ENCODE results near the gene UBAC1.

DNA sequence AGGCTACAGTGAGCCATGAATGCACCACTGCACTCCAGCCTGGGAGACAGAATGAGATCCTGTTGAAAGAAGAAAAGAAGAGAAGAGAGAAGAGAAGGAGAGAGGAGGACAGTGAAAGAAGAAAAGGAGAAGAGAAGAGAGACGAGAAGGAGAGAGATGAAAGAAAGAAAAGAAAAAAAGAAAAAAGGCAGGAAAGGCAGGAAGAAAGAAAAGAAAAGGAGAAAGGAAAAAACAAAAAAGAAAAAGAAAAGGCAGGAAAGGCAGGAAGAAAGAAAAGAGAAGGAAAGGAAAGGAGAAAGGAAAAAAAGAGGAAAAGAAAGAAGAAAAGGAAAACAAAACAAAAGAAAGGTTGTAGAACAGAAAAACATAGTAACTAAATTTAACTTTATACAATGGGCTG lies 68.1 kb downstream of the UBAC1 start:
- no peak for TF ChIP-seq POLR2A (IDR thresholded peaks at IDR 0.05)
- TF ChIP-seq, protein P1, sequence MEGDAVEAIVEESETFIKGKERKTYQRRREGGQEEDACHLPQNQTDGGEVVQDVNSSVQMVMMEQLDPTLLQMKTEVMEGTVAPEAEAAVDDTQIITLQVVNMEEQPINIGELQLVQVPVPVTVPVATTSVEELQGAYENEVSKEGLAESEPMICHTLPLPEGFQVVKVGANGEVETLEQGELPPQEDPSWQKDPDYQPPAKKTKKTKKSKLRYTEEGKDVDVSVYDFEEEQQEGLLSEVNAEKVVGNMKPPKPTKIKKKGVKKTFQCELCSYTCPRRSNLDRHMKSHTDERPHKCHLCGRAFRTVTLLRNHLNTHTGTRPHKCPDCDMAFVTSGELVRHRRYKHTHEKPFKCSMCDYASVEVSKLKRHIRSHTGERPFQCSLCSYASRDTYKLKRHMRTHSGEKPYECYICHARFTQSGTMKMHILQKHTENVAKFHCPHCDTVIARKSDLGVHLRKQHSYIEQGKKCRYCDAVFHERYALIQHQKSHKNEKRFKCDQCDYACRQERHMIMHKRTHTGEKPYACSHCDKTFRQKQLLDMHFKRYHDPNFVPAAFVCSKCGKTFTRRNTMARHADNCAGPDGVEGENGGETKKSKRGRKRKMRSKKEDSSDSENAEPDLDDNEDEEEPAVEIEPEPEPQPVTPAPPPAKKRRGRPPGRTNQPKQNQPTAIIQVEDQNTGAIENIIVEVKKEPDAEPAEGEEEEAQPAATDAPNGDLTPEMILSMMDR (IDR thresholded peaks at IDR 0.05), result no peak
